GM12892 (cell line): ENCODE results near the gene NOL4L.

Source experiments
- POLR2AphosphoS5 ChIP-seq: IDR thresholded peaks from 2 replicates; pipeline ENCODE4 v1.6.1; 2011; ENCODE audit warnings: low read depth, low read length, control low read depth
- TAF1 ChIP-seq: IDR thresholded peaks from 2 replicates; pipeline ENCODE4 v1.6.1; 2011; ENCODE audit warnings: low read depth, mild to moderate bottlenecking, control low read depth, low read length, borderline replicate concordance

DNA sequence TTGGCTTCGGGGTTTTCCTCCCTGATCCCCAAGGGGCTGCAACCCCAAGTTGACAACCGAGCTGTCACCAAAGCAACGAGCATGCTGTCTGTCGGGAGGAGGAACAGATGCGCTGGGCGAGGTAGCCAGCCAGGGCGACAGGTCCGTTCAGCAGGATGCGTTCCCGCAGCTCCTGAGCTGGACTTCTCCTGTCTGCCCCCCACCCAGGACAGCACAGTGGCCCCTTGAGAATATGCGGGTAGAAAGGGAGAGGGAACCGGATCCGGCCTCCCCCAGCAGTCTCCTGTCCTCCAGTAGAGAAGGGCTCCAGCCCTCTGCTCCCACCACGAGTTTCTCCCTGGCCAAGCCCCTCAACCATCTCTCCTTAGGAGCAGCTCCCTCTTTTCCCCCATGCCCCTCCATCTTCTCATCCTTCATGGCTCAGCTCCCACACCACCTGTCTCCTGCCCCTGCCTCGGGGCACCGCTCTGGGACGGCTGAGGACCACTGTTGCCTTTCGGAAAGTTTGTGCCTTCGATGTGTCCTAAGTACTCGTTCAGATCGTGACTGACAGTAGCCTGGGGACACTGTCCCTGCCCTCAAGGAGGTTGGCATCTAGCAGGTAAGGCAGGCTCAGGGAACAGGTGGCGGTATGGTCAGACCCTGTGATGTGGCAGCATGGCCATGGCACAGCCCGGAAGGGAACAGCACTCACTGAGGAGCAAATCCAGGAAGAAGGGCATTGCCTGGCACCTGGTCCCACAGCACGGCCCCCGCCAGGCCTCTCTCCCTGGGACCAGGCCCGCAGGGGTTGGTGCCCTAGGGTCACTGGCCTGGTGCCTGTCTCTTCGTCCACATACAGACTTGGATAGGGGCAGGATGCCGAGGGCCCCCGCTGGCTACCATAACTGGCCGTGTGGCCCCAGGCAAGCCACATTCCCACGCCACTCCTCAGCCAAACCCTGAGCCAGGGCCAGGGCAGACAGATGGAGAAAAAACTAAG is 130.7 kb downstream of the NOL4L start:
- TF ChIP-seq POLR2AphosphoS5 = no peak
- no peak for TF ChIP-seq TAF1
